Kasumi-1 (cell line): ENCODE results near the gene STYXL2.

ENCODE experiments used
- DNase-seq, 2 experiments: peaks; one replicate each; lab custom pipeline; 2025; lab: John Stamatoyannopoulos, UW

Gene STYXL2

GRCh38 chr1:167093846-167094516 is at the start of gene STYXL2:
STYXL2 (plus strand) TSS chr1:167094075; CDS start chr1:167094850, 775 bp downstream.
- peak; percentile 79 to 83 for DNase-seq

DNA sequence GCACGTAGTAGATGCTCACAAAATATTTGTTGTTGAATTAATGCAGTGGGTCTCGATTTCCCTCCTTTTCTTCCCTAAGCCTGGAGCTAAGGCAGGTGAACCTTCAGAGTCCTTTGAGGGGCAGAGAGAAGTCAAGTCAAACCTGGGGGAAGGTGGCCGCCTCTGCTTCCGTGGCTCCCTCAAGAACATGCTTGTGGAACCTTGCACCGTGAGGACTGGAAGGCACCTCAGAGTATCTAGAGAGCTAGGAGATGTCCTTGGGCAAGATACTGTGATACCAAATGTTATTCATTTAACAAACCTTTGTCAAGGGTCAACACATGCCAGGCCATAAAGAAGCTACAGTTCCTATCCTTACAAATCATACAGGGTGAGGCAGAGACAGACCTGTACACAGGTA is 42.0 kb upstream of the STYXL2 start:
- DNase-seq: no peak

DNA sequence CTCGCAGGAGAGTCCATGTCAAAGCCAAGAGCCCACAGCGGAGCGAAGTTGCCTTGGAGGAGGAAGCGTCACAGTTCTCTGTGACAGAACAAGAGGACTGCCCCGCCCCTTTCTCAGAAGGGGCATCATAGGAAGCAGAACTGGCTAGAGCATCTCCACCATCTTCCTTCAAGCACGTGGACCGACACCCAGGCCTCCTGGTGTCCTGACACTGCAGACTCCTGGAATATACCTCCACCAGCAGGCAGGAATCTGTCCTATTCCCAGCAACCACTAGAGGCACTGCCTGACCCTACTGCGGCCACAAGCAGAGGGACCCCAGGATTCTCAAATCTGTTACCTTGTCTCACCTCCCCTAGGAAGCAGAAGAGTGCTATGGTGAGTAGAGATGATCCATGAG is 41.5 kb upstream of the STYXL2 start:
- peak; percentile 14 to 15 for DNase-seq

DNA sequence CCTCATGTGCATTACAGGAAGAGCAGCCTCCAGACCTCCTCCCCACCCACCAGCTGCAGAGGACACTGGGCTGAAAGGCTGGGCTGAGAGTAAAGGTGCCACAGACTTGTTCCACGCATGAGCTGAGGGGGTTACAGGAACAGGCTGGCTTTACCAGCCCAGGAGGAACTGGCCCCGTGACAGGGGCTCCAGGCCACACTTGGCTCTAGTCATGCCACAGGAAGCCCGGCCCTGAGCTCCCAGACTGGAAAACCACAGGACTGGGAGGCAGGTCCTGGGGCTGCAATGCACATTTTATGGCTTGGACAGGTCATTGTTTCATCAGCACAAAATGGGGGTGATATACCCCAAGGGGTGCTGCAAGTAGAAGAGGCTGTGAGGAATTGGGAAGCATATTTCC is 39.3 kb upstream of the STYXL2 start:
- no peak for DNase-seq

DNA sequence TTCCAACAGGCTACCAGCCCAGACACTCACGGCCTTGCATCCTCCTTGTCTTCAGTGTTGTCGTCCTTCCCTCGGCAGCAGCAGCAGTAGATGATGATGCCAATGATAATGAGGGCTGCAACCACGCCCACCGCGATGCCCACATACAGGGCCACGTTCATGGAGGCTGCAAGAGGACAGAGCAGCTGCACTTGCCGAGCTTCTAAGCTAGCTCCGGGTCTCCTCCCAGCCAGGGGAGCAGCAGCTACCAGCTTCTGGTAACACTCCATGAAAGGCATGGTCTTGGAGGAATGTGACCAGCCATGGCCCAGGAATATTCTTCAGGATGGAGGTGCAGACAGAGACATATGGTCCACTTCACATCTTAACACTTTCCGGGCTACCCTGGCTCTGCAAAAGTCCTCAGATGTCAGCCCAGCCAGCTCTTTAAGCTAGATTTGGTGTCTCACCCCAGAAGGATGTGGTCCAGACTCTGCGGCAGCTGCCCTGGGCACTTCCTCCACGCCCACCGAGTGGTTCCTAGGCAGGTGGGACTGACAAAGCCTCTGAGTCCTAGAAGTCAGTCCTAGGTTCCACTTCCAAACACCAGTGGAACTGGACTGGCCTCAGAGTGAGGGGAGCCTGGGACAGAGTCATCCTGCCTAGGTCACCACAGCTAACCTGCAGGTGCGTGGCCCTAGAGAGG is 38.8 kb upstream of the STYXL2 start:
- no peak for DNase-seq

GRCh38 chr1:167056529-167057231 is 37.2 kb upstream of the STYXL2 start:
- DNase-seq: peak in 1 of 2 experiments; percentile 18

DNA sequence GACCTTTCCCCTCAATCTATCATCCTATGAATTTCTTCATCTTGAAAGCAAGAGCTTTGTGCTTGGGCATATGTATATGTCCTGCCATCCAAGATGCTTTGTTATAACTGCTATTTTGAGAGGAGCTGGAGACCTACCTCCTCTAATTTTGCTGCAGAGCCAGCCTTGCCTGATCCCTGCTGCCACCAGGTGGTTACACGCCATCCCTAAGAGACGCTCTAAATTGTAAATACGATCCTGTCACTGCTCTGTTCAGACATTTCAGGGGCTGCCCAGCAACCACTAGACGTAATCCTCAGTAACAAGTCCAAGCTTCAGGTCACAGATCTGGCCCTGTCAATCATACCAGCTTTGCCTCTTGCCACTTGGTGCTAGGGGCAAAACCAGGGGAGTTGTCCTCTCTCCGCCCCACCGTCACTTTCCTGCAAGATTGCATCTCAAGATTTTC is 36.6 kb upstream of the STYXL2 start:
- peak; percentile 67 to 77 for DNase-seq

- DNase-seq: peak; percentile 77 to 81
Observed at GRCh38 chr1:167059045-167059808, 34.6 kb upstream of the STYXL2 start.

GRCh38 chr1:167059809-167060107 is 34.1 kb upstream of the STYXL2 start:
- no peak for DNase-seq

- peak; percentile 38 to 42 for DNase-seq
Observed at GRCh38 chr1:167060141-167061072, 33.5 kb upstream of the STYXL2 start.

DNA sequence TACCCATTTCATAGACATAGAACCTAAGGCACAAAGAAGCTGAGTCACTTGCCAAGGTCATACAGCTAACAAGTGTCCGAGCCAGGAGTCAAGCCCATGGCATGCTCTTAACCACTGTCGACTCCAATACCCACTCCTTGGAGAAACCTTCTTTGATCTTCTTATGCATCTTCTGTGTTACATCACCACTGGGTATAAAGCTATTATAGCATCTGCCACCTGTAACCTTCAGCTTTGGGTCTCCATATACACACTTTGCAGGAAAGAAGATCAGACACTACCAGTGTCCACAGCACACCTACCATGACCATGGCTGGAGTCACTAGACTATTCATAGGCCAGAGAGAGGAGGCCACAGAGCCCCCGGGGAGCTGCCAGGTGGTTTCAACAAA is 32.8 kb upstream of the STYXL2 start:
- no peak for DNase-seq

- DNase-seq: no peak
Observed at GRCh38 chr1:167064621-167065020, 29.3 kb upstream of the STYXL2 start.

DNA sequence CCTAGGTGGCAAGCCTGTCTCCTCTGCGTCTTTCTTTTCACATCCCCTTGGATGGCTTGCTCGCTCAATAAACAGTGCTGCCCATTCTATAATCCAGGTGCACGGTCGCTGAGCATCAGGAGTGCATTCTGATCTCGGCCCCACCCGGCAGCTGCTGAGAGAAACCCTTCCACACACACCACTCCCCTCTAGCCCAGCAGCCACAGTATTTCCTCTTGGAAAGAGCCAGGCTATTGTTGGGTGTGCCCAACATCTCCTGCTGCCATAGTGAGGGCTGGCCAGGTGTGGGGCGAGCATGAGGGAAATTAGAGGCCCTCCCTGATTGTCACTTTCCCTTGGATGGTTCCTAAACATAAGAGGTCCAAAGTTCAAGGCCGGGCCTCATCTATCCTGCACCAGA is 28.4 kb upstream of the STYXL2 start:
- no peak for DNase-seq

- DNase-seq: peak; percentile 68 to 69
Observed at GRCh38 chr1:167066333-167067122, 27.3 kb upstream of the STYXL2 start.

- no peak for DNase-seq
Observed at GRCh38 chr1:167067904-167068303, 26.0 kb upstream of the STYXL2 start.

GRCh38 chr1:167068761-167069160 is 25.1 kb upstream of the STYXL2 start:
- no peak for DNase-seq

DNA sequence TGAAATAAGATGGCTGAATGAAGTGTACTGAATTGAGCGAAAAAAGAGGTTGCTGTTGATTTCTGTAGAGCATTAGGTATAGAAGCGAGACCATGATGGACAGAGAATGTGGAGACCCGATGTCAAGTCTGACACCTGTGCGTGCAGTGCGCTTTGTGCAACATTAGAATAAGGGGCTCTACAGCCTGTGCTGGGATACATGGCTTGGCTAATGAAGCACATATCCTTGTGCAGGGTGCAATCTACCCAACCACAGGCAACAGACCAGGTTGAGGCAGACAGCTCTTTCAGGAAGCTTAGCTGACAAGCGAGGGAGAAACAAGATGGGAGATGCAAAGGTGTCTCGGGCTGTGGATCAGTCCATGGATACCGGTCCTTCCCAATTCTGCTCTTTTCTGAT is 22.6 kb upstream of the STYXL2 start:
- no peak for DNase-seq

DNA sequence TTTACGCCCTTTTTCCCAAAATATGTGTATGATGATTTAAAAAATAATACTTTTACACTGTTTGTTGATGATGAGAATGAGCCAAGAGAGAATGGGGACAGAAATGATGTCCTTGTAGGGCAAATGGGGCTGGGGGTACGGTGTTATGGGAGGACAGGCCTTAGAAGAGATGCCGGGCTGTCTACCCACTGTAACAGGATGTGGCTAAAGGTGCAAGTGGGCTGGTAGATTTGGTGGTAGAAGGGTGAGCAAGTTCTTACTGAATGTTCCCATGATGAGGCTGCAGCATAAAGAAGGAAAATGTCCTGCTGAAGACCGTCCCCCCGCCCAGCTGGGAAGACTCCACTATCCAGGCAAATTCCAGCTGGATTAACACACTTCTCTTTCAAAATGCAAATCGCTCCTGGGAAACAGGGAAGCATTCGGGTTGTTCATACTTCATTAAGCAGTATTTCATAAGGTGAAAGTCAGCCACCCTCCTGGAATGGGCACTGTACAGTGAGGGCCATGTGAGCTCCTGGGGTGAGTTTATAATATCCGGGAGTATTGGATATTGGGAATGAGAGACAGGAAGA is 17.7 kb upstream of the STYXL2 start:
- no peak for DNase-seq

DNA sequence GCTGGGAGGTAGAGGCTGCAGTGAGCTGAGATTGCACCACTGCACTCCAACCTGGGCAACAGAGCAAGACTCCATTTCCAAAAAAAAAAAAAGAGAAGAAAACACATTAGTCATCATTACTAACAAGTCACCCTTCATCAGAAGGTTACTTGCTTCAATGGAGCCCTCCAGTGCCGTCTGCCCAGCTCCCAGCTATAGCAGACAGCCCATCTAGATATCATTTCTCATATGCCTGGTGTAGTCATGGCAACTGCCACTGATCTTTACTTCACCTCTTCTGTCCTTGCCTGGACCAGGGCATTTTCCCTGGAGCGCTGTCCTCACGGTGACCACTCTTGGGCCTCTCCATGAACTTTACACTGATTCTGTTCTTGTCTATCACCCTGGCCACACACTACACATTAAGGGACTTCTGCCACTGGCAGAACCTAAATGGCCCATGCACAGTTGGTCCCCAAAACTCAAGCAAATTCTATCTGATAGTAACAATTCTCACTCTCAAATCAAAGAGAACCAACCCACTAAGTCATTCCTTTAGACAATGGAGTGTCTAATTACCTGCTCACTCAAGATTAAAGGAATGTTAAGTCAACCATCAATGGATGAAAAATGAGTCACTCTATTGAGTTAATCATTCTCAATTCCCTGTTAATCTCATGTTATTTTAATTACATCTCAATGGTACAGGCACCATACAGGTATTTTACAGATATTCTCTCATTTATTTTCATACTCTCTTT is 16.6 kb upstream of the STYXL2 start:
- DNase-seq: no peak

GRCh38 chr1:167077868-167078210 is 16.0 kb upstream of the STYXL2 start:
- DNase-seq: no peak
